GM12878 (cell line): ENCODE results near the gene B4GALT3. TPM values are rescaled to one million over a fixed set of nuclear protein-coding genes. Genes with fewer than 3 reads are reported as not detected.

Experiments used
- ATAC-seq: fragments of 200-7000 bp; cut with Tn5 transposase; 3 replicates; pipeline ENCODE4 v1.9.1; 2020; ENCODE audit warnings: mild to moderate bottlenecking, moderate library complexity
- BruUV-seq: library from RNA; stranded (reverse); fragments of 400-500 nt; replicated peaks from 2 replicates; lab custom pipeline; 2021; lab: Mats Ljungman, UMichigan
- CTCF ChIA-PET: fragments of 300-600 bp; sonication (Branson Sonifier 250); formaldehyde crosslinking; extraction: SDS; loops from one replicate; lab custom pipeline; 2021; ENCODE audit warnings: inconsistent platforms; lab: Yijun Ruan, JAX
- POLR2A ChIA-PET: fragments of 350-600 bp; formaldehyde crosslinking; extraction: SDS; loops from one replicate; lab custom pipeline; 2021; ENCODE audit warnings: inconsistent platforms; lab: Charles Lee
- RAD21 ChIA-PET: fragments of 300-600 bp; sonication (Branson Sonifier 250); formaldehyde crosslinking; loops from one replicate; lab custom pipeline; 2023; ENCODE audit warnings: antibody characterized with exemption; ENCODE audit not compliant: unreplicated experiment; lab: Charles Lee
- SMC1A ChIA-PET: fragments of 300-600 bp; sonication (Branson Sonifier 250); formaldehyde crosslinking; loops from one replicate; lab custom pipeline; 2023; ENCODE audit not compliant: unreplicated experiment, uncharacterized antibody; lab: Charles Lee
- DNase-seq: peaks from one replicate; pipeline ENCODE4 v3.0.0-alpha.2; 2011; ENCODE audit warnings: low read depth, low spot score
- FAIRE-seq: peaks from 3 replicates; lab custom pipeline; 2011; peaks lifted over from hg19 to GRCh38; lab: Jason Lieb, UNC
- H2AFZ ChIP-seq: 2 replicates; pipeline ENCODE4 v1.6.0; 2011; ENCODE audit warnings: low read depth, low read length, control low read depth; ENCODE audit not compliant: control insufficient read depth
- H3K27ac ChIP-seq: 2 replicates; pipeline ENCODE4 v1.5.1; 2011; ENCODE audit warnings: control low read depth; ENCODE audit not compliant: control insufficient read depth, insufficient read depth
- H3K27me3 ChIP-seq, 2 experiments: replicated peaks in 1 of 2; 2 replicates each; pipeline versions ENCODE4 v1.6.0 to v1.6.1; 2011; ENCODE audit warnings: low read length in 1 of 2; ENCODE audit not compliant: control insufficient read depth in 2 of 2, insufficient read depth in 2 of 2
- H3K36me3 ChIP-seq, 2 experiments: 2 replicates each; pipeline ENCODE4 v1.5.1; 2011; ENCODE audit warnings: low read length in 1 of 2; ENCODE audit not compliant: control insufficient read depth in 2 of 2, insufficient read depth in 2 of 2
- H3K4me1 ChIP-seq: 2 replicates; pipeline ENCODE4 v1.6.1; 2011; ENCODE audit warnings: mild to moderate bottlenecking, low read length, moderate library complexity, mixed read lengths; ENCODE audit not compliant: control insufficient read depth, insufficient read depth
- H3K4me2 ChIP-seq: 2 replicates; pipeline ENCODE4 v1.6.0; 2011; ENCODE audit warnings: control low read depth; ENCODE audit not compliant: control insufficient read depth, insufficient read depth
- H3K4me3 ChIP-seq: fragments of 200-600 bp; sonication (generic); 2 replicates; pipeline ENCODE4 v1.5.1; 2016
- H3K79me2 ChIP-seq: 2 replicates; pipeline ENCODE4 v1.6.0; 2011; ENCODE audit warnings: low read length; ENCODE audit not compliant: control insufficient read depth, insufficient read depth
- H3K9ac ChIP-seq: 2 replicates; pipeline ENCODE4 v1.8.0; 2011; ENCODE audit warnings: low read length, control low read depth, mixed read lengths; ENCODE audit not compliant: control insufficient read depth, insufficient read depth
- H3K9me3 ChIP-seq: replicated peaks from 3 replicates; pipeline ENCODE4 v1.5.1; 2011; ENCODE audit warnings: mild to moderate bottlenecking, low read length; ENCODE audit not compliant: control insufficient read depth, insufficient read depth
- H4K20me1 ChIP-seq: 2 replicates; pipeline ENCODE4 v1.6.0; 2011; ENCODE audit not compliant: control insufficient read depth, insufficient read depth
- FOXK2 ChIP-seq: fragments of 450-650 bp; IDR thresholded peaks from 2 replicates; pipeline ENCODE4 v1.6.1; 2017; ENCODE audit warnings: mild to moderate bottlenecking, moderate library complexity
- HDGF ChIP-seq: fragments of 450-650 bp; IDR thresholded peaks from 2 replicates; pipeline ENCODE4 v1.6.1; 2016; ENCODE audit warnings: antibody characterized with exemption
- IRF4 ChIP-seq: IDR thresholded peaks from 2 replicates; pipeline ENCODE4 v1.6.1; 2011; ENCODE audit warnings: low read depth, low read length
- SIX5 ChIP-seq: IDR thresholded peaks from 2 replicates; pipeline ENCODE4 v1.6.1; 2011; ENCODE audit warnings: mild to moderate bottlenecking, low read depth, low read length, moderate library complexity; ENCODE audit not compliant: severe bottlenecking
- SMARCA5 ChIP-seq: fragments of 450-650 bp; IDR thresholded peaks from 2 replicates; pipeline ENCODE4 v1.6.1; 2017; ENCODE audit warnings: mild to moderate bottlenecking
- ZNF217 ChIP-seq: fragments of 450-650 bp; IDR thresholded peaks from 2 replicates; pipeline ENCODE4 v1.6.1; 2017; ENCODE audit warnings: antibody characterized with exemption, mild to moderate bottlenecking
- ZZZ3 ChIP-seq: IDR thresholded peaks from 2 replicates; pipeline ENCODE4 v1.6.1; 2011; ENCODE audit warnings: low read depth; ENCODE audit not compliant: control insufficient read depth, insufficient read length
- WGBS: methylation state at CpG from one replicate; pipeline ENCODE4 v1.1.6; 2016; ENCODE audit warnings: low lambda C conversion rate; ENCODE audit not compliant: insufficient replicate concordance, insufficient coverage; ENCODE audit errors: missing lambda C conversion rate; 5-methylcytosine and 5-hydroxymethylcytosine counted together
- in situ Hi-C: fragments of 300-500 bp; cut with MboI; formaldehyde crosslinking; loops from 9 replicates; pipeline ENCODE4 v1.14.3; 2018; ENCODE audit warnings: mixed read lengths
- intact Hi-C: fragments of 100-400 bp; cut with micrococcal nuclease; formaldehyde crosslinking; loops from one replicate; pipeline ENCODE4 v1.14.2; 2022; ENCODE audit not compliant: unreplicated experiment
- polyA plus RNA-seq, 11 experiments: library from polyadenylated mRNA; depleted of rRNA in 4 of 11; unstranded in 6 of 11; stranded (reverse) in 5 of 11; fragments of >200 nt; fragmentation: Nextera tagmentation in 4 of 11; fragmentation: Illumina TruSeq in 1 of 11; extraction: Ambion mirVana in 4 of 11; extraction: Trizol in 1 of 11; gene quantifications; 1 replicate in 1 of 11; 2 replicates in 10 of 11; pipeline versions ENCODE4 v1.2.1 to v1.2.3, GENCODE V29; 2011 to 2016; ENCODE audit warnings: inconsistent platforms in 2 of 11, missing spikeins in 2 of 11, low read depth in 1 of 11
- total RNA-seq, 4 experiments: library from RNA; depleted of rRNA in 3 of 4; stranded (reverse); fragments of >200 nt in 3 of 4; fragmentation: Illumina TruSeq in 1 of 4; extraction: Trizol in 1 of 4; gene quantifications; 2 replicates each; pipeline versions ENCODE4 v1.2.1 to v1.2.3, GENCODE V29; 2013 to 2021
- TF ChIP-seq, protein P1 (sequence below): IDR thresholded peaks from 2 replicates; pipeline ENCODE4 v1.6.1; 2012; ENCODE audit warnings: low read length, inconsistent platforms
- TF ChIP-seq, protein P2 (sequence below): fragments of 450-650 bp; IDR thresholded peaks from 2 replicates; pipeline ENCODE4 v1.6.1; 2017; ENCODE audit warnings: mild to moderate bottlenecking, moderate library complexity
- TF ChIP-seq, protein P3 (sequence below): fragments of 450-650 bp; IDR thresholded peaks from 2 replicates; pipeline ENCODE4 v1.6.1; 2016; ENCODE audit warnings: mild to moderate bottlenecking

The B4GALT3 gene
- total and polyA plus RNA-seq, 10 of the 15 experiments (the other 5 are each of a cell fraction or from before 2014, with no cell fraction given) = 27.1 to 58.9 (median 42.6) TPM

DNA sequence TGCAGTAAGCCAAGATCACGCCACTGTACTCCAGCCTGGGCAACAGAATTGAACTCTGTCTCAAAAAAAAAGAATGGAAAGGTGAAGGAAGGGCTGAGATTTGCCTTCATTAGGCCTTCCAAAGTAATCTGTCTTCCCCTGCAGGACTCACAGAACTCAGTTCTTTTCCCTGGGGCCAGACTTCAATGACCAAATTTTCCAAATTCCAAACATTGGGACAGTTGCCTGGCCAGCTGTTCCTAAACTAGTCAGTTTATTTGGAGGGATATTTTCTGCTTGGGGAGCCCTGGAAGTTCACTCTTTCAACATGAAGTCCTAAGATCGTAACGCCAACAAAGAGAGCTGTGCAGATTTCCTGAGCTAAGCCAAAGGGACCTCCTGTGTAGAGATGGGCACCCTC, 39.4 kb downstream of the B4GALT3 start:
- intact Hi-C loops = no loop called here
- SMC1A ChIA-PET = interaction anchor here (0.7 to 4.4 kb wide), 15 partner anchors 8 to 140 kb away, joined by 3 to 26 read pairs (median 4); partner anchors contain the start of genes ARHGAP30, B4GALT3, KLHDC9 and NIT1
- in situ Hi-C loops = no loop called here
- POLR2A ChIA-PET = interaction anchor here (0.9 to 1.2 kb wide), 2 partner anchors 11 to 356 kb away, joined by 3 read pairs; no protein-coding TSS in a partner anchor
- RAD21 ChIA-PET = interaction anchor here (0.5 to 2.8 kb wide), 7 partner anchors 20 to 744 kb away, joined by 3 to 15 read pairs (median 3); partner anchors contain the start of genes ARHGAP30, KLHDC9, NIT1 and PFDN2
- no peaks in the 10 kb centered on the region for H3K4me1 ChIP-seq
- WGBS = 97% methylated on average over 3 of the region's 3 CpGs
- no peaks in the 10 kb centered on the region for H3K27me3 ChIP-seq
- peaks cover 18% of the 10 kb centered on the region for H3K79me2 ChIP-seq
- no peak overlapping the region for H2AFZ ChIP-seq
- H3K4me2 ChIP-seq = no peak overlapping the region
- H3K9ac ChIP-seq = no peak overlapping the region
- CTCF ChIA-PET = interaction anchor here (0.7 to 6.2 kb wide), 17 partner anchors 9 to 244 kb away, joined by 3 to 60 read pairs (median 6); partner anchors contain the start of genes ARHGAP30, KLHDC9, NIT1 and PFDN2
- H4K20me1 ChIP-seq = no peaks in the 10 kb centered on the region
- no peaks in the 10 kb centered on the region for H3K9me3 ChIP-seq
- H3K27ac ChIP-seq = no peak overlapping the region
- no peak for FAIRE-seq
- H3K36me3 ChIP-seq = no peaks in the 10 kb centered on the region
- H3K4me3 ChIP-seq = no peak overlapping the region
- TF ChIP-seq IRF4 (no peak), ZZZ3 (no peak), HDGF (no peak), ZNF217 (no peak), SMARCA5 (no peak), FOXK2 (no peak), SIX5 (no peak)
- TF ChIP-seq, protein P1, sequence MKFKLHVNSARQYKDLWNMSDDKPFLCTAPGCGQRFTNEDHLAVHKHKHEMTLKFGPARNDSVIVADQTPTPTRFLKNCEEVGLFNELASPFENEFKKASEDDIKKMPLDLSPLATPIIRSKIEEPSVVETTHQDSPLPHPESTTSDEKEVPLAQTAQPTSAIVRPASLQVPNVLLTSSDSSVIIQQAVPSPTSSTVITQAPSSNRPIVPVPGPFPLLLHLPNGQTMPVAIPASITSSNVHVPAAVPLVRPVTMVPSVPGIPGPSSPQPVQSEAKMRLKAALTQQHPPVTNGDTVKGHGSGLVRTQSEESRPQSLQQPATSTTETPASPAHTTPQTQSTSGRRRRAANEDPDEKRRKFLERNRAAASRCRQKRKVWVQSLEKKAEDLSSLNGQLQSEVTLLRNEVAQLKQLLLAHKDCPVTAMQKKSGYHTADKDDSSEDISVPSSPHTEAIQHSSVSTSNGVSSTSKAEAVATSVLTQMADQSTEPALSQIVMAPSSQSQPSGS = no peak
- TF ChIP-seq, protein P2, sequence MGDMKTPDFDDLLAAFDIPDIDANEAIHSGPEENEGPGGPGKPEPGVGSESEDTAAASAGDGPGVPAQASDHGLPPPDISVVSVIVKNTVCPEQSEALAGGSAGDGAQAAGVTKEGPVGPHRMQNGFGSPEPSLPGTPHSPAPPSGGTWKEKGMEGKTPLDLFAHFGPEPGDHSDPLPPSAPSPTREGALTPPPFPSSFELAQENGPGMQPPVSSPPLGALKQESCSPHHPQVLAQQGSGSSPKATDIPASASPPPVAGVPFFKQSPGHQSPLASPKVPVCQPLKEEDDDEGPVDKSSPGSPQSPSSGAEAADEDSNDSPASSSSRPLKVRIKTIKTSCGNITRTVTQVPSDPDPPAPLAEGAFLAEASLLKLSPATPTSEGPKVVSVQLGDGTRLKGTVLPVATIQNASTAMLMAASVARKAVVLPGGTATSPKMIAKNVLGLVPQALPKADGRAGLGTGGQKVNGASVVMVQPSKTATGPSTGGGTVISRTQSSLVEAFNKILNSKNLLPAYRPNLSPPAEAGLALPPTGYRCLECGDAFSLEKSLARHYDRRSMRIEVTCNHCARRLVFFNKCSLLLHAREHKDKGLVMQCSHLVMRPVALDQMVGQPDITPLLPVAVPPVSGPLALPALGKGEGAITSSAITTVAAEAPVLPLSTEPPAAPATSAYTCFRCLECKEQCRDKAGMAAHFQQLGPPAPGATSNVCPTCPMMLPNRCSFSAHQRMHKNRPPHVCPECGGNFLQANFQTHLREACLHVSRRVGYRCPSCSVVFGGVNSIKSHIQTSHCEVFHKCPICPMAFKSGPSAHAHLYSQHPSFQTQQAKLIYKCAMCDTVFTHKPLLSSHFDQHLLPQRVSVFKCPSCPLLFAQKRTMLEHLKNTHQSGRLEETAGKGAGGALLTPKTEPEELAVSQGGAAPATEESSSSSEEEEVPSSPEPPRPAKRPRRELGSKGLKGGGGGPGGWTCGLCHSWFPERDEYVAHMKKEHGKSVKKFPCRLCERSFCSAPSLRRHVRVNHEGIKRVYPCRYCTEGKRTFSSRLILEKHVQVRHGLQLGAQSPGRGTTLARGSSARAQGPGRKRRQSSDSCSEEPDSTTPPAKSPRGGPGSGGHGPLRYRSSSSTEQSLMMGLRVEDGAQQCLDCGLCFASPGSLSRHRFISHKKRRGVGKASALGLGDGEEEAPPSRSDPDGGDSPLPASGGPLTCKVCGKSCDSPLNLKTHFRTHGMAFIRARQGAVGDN = no peak
- TF ChIP-seq, protein P3, sequence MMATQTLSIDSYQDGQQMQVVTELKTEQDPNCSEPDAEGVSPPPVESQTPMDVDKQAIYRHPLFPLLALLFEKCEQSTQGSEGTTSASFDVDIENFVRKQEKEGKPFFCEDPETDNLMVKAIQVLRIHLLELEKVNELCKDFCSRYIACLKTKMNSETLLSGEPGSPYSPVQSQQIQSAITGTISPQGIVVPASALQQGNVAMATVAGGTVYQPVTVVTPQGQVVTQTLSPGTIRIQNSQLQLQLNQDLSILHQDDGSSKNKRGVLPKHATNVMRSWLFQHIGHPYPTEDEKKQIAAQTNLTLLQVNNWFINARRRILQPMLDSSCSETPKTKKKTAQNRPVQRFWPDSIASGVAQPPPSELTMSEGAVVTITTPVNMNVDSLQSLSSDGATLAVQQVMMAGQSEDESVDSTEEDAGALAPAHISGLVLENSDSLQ = no peak
- ATAC-seq = no peak
- no TSS peak for BruUV-seq
- no peak for DNase-seq
